ENCODE results near the gene CDC42EP2. TPM values are rescaled to one million over a fixed set of nuclear protein-coding genes. Genes with fewer than 3 reads are reported as not detected.

Gene CDC42EP2
- total and polyA plus RNA-seq, 2 donors (not counting 3 experiments of a cell fraction or from before 2014, with no cell fraction given), result 23.9 to 26.4 TPM

GRCh38 chr11:65317025-65317786 is 2.5 kb downstream of the CDC42EP2 start:
- dilution Hi-C loops (cut with MboI; ENCODE audit: extremely low pct_ligation_motif_present, low sequenced_read_pairs), result no loop called here
- Histone ChIP-seq H3K4me3 (replicated peaks in 1 of 3; ENCODE audit: insufficient read depth in 1 of 3, low read depth in 1 of 3, low read length in 3 of 3) (peak overlapping the region; percentile 87 to 97 (median 90)), H3K79me2 (ENCODE audit: control insufficient read depth, insufficient read depth, low read length) (peaks cover 82% of the 10 kb centered on the region), H3K4me1 (ENCODE audit: control insufficient read depth, extremely low read depth, insufficient read depth, low read length) (peaks cover 31% of the 10 kb centered on the region), H3K27me3 (ENCODE audit: control insufficient read depth in 2 of 2, insufficient read depth in 2 of 2, low read length in 2 of 2) (no peaks in the 10 kb centered on the region), H2AFZ (ENCODE audit: low read depth, low read length) (no peak overlapping the region), H3K4me2 (ENCODE audit: insufficient read depth, low read length) (peak overlapping the region; percentile 65), H3K9me1 (replicated peaks; ENCODE audit: control insufficient read depth, extremely low read depth, insufficient read depth, low read length) (no peaks in the 10 kb centered on the region), H3K36me3 (ENCODE audit: control insufficient read depth in 2 of 2, extremely low read depth in 1 of 2, insufficient read depth in 2 of 2, low read length in 2 of 2) (peaks cover 18 to 20% of the 10 kb centered on the region in 2 experiments), H3K9me3 (replicated peaks; ENCODE audit: control insufficient read depth, insufficient read depth, low read length) (no peaks in the 10 kb centered on the region), H3K27ac (ENCODE audit: insufficient read depth, low read depth, low read length) (peak overlapping the region; percentile 84), H4K20me1 (replicated peaks; ENCODE audit: control insufficient read depth, extremely low read depth, insufficient read depth, low read length) (no peaks in the 10 kb centered on the region), H3K9ac (replicated peaks; ENCODE audit: extremely low read depth, insufficient read depth, low read length) (peak overlapping the region; percentile 73)
- POLR2A ChIA-PET, result interaction anchor here (0.6 to 3.9 kb wide), 7 partner anchors 9 to 55 kb away, joined by 3 to 65 read pairs (median 3); no protein-coding TSS in a partner anchor
- peak; percentile 43 for TF ChIP-seq MYC (IDR thresholded peaks at IDR 0.05; ENCODE audit: low read depth, low read length)
- TF ChIP-seq, protein P1, sequence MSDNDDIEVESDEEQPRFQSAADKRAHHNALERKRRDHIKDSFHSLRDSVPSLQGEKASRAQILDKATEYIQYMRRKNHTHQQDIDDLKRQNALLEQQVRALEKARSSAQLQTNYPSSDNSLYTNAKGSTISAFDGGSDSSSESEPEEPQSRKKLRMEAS (IDR thresholded peaks at IDR 0.05; ENCODE audit: insufficient read depth, insufficient read length), result peak; percentile 43
- TF ChIP-seq POLR2AphosphoS5 (IDR thresholded peaks at IDR 0.05; ENCODE audit: insufficient read depth, low read depth, low read length), result peak; percentile 99
- TF ChIP-seq CTCF (IDR thresholded peaks at IDR 0.05; ENCODE audit: extremely low read depth in 1 of 2, insufficient read depth in 1 of 2, low read depth in 1 of 2, low read length in 2 of 2), result no peak
- peak; percentile 76 for TF ChIP-seq GATA2 (IDR thresholded peaks at IDR 0.05; ENCODE audit: insufficient read depth, insufficient read length, low read depth, low read length)
- no peak for TF ChIP-seq JUN (IDR thresholded peaks at IDR 0.05; ENCODE audit: borderline replicate concordance, insufficient read depth, insufficient read length, low read depth)
- TF ChIP-seq EZH2 (IDR thresholded peaks at IDR 0.05; ENCODE audit: borderline replicate concordance, low read depth, low read length, severe bottlenecking), result no peak
- TF ChIP-seq POLR2A (IDR thresholded peaks at IDR 0.05; ENCODE audit: low read depth, low read length), result peak; percentile 78
- TF ChIP-seq FOS (IDR thresholded peaks at IDR 0.05; ENCODE audit: borderline replicate concordance, insufficient read depth, low read length), result peak; percentile 89
- intact Hi-C loops (cut with micrococcal nuclease), result loop anchor here (2.0 to 5.0 kb wide), 2 partner anchors 115 to 198 kb away; no protein-coding TSS in a partner anchor
- CTCF ChIA-PET, result interaction anchor here (1.0 to 9.0 kb wide), 12 partner anchors 9 to 113 kb away, joined by 3 to 625 read pairs (median 22); partner anchors contain the start of genes DPF2, POLA2 and TIGD3
- BruUV-seq (replicated peaks), result no TSS peak
- DNase-seq (ENCODE audit: low read depth, low spot score) (peak; percentile 80), FAIRE-seq (peak; percentile 99)

Measured in endothelial cell of umbilical vein (primary cell).